A549 treated with CORT108297 at 1 μM for 4 hours (cell line): ENCODE results near the gene RBMY1J. TPM values are rescaled to one million over a fixed set of nuclear protein-coding genes. Genes with fewer than 3 reads are reported as not detected.

Experiments
- total RNA-seq: library from RNA; stranded (reverse); fragments of 200-300 nt; extraction: Qiagen RNA extraction; gene quantifications from 5 replicates; pipeline ENCODE4 v1.2.3, GENCODE V29; 2022

RBMY1J gene
- not detected in 5 replicates for total RNA-seq

GRCh38 chrY:22403110-22403509 is at the start of gene RBMY1J:
Gene RBMY1J (plus strand): TSS chrY:22403410. CDS start chrY:22405448, 2,038 bp downstream.

Other genes starting within 250 kb of the RBMY1J start
- not detected in 5 replicates for gene RBMY1F, start 220.5 kb upstream of the RBMY1J start, total RNA-seq